Measurements from ENCODE around the gene ZMAT5.
A peak's percentile ranks its signal among the peaks of the same experiment; 100 is the strongest.

Gene ZMAT5

DNA sequence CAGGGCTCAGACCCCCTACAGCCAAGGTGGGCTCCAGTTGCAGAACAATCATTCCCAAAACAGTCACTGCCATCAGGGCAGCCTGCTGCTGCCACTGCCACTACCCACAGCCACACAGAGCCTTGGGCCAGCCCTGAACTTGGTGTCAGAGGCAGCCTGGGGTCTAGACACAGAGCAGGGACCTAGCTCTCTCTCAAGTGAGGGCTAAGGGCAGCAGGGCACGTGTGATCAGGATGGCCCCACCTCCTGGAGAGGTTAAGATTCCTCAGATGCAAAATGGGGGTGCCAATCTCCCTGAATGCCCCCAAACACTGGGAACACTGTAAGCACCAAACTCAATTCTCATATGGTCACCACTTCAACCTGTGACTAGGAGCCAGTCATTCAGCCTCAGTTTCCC, 31.4 kb downstream of the ZMAT5 start:
- no peak for DNase-seq (ENCODE audit: low spot score)
- ChIA-PET CTCF (no interaction called here), POLR2A (ENCODE audit: low non-redundant PET) (no interaction called here)
- peak overlapping the region; percentile 77 for H3K27ac ChIP-seq
- TF ChIP-seq, protein P1, sequence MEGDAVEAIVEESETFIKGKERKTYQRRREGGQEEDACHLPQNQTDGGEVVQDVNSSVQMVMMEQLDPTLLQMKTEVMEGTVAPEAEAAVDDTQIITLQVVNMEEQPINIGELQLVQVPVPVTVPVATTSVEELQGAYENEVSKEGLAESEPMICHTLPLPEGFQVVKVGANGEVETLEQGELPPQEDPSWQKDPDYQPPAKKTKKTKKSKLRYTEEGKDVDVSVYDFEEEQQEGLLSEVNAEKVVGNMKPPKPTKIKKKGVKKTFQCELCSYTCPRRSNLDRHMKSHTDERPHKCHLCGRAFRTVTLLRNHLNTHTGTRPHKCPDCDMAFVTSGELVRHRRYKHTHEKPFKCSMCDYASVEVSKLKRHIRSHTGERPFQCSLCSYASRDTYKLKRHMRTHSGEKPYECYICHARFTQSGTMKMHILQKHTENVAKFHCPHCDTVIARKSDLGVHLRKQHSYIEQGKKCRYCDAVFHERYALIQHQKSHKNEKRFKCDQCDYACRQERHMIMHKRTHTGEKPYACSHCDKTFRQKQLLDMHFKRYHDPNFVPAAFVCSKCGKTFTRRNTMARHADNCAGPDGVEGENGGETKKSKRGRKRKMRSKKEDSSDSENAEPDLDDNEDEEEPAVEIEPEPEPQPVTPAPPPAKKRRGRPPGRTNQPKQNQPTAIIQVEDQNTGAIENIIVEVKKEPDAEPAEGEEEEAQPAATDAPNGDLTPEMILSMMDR (conservative IDR thresholded peaks at IDR 0.05; ENCODE audit: low read depth) = no peak

DNA sequence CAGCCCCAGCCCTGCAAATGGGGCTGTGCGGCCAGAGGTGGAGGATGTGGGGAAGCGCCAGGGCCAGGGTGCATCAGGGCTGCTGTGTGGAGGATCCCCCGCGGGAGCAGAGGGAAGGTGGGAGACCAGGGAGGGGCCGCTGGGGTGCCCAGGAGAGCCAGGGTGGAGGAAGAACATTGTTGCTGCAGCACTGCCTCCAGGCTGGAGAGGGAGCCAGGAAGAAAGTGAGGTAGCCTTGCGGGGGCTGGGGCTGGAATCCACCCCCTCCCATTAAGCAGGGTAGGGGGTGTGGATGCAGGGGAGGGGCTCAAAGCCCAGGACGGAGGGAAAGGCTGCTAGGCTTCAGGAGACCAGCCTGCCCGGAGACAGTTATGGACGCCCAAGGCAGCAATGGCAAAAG, 32.0 kb downstream of the ZMAT5 start:
- POLR2A ChIA-PET (ENCODE audit: low non-redundant PET) = no interaction called here
- TF ChIP-seq, protein P1 (conservative IDR thresholded peaks at IDR 0.05; ENCODE audit: low read depth) = no peak
- DNase-seq (ENCODE audit: low spot score) = no peak
- peak overlapping the region; percentile 77 for H3K27ac ChIP-seq
- CTCF ChIA-PET = no interaction called here

- DNase-seq (ENCODE audit: low spot score) = no peak
- POLR2A ChIA-PET (ENCODE audit: low non-redundant PET) = no interaction called here
- CTCF ChIA-PET = interaction anchor here (0.6 kb wide), 1 partner anchor 269 kb away, joined by 3 read pairs; no protein-coding TSS in a partner anchor
- peak overlapping the region; percentile 77 for H3K27ac ChIP-seq
- TF ChIP-seq, protein P1 (conservative IDR thresholded peaks at IDR 0.05; ENCODE audit: low read depth) = no peak
Observed at GRCh38 chr22:29734406-29734805, 32.4 kb downstream of the ZMAT5 start.

GRCh38 chr22:29733362-29734201, 33.2 kb downstream of the ZMAT5 start:
- TF ChIP-seq, protein P1 (conservative IDR thresholded peaks at IDR 0.05; ENCODE audit: low read depth) = no peak
- ChIA-PET CTCF (interaction anchor here (0.6 to 0.8 kb wide), 3 partner anchors 11 to 269 kb away, joined by 3 to 5 read pairs (median 4); no protein-coding TSS in a partner anchor), POLR2A (ENCODE audit: low non-redundant PET) (no interaction called here)
- H3K27ac ChIP-seq = peak overlapping the region; percentile 77
- peak; percentile 28 for DNase-seq (ENCODE audit: low spot score)

GRCh38 chr22:29732883-29733282, 33.9 kb downstream of the ZMAT5 start:
- CTCF ChIA-PET = interaction anchor here (0.8 kb wide), 2 partner anchors 12 to 14 kb away, joined by 4 to 5 read pairs; no protein-coding TSS in a partner anchor

GRCh38 chr22:29731058-29731850, 35.6 kb downstream of the ZMAT5 start:
- POLR2A ChIA-PET (ENCODE audit: low non-redundant PET) = no interaction called here
- no peak for DNase-seq (ENCODE audit: low spot score)
- no peak overlapping the region for H3K27ac ChIP-seq
- CTCF ChIA-PET = no interaction called here
- TF ChIP-seq, protein P1 (conservative IDR thresholded peaks at IDR 0.05; ENCODE audit: low read depth) = no peak

More at GRCh38 chr22:29732883-29733282, 33.9 kb downstream of the ZMAT5 start:
- TF ChIP-seq, protein P1 (conservative IDR thresholded peaks at IDR 0.05; ENCODE audit: low read depth) = no peak
- no peak for DNase-seq (ENCODE audit: low spot score)
- peak overlapping the region; percentile 77 for H3K27ac ChIP-seq
- POLR2A ChIA-PET (ENCODE audit: low non-redundant PET) = no interaction called here
